HG03280 (cell line): ENCODE data around the gene SPECC1.
"Not testable (repeated sequence)": the region's sequence is repeated elsewhere in the genome, so short reads cannot be mapped to it uniquely, and the experiment has no call there.

Source experiments
- ATAC-seq: cut with Tn5 transposase; IDR thresholded peaks from one replicate; pipeline ENCODE4 v1.9.1; 2021; ENCODE audit warnings: mild to moderate bottlenecking, moderate library complexity; ENCODE audit not compliant: unreplicated experiment

SPECC1 gene

DNA sequence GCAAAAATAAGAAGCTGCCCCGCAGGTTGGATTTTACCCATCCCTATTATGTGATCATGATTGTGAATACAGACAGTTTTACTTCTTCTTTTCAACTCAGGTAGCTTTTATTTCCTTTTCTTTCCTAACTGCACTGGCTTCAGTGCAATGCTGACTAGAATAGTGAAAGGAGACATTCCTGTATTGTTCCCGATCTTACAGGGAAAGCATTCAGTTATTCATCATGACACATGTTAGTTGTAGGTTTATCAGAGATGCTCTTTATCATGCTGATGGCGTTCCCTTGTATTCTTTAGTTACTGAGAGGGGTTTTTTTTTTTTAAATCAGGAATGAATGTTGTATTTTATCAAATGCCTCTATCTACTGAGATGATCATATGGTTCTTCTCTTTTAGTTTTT is 343.4 kb downstream of the SPECC1 start:
- ATAC-seq: not testable (repeated sequence)

DNA sequence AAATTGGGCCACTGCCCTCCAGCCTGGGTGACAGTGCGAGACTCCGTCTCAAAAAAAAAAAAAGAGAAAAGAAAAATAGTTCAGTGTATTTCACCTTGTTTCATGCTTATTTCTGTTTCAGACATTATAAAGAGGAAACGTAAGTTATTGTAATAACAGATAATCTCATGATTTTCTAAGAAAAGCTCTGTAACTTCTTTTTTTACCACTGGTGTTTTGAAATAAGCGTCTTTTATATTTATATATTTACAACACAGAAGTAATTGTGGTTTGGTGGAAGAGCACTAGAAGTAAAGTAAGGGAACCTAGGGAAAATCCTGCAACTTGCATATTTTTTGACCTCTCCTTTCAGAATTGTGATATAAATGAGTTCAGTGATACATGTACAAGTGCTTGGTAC is 354.7 kb downstream of the SPECC1 start:
- ATAC-seq: not testable (repeated sequence)
